Tibial artery (tissue), 4 donors: ENCODE results near the gene PARK7.

Source experiments
- DNase-seq, 2 donors: peaks; one replicate each; pipeline ENCODE4 v3.0.0-alpha.2; 2019
- H3K27ac ChIP-seq, 2 donors: fragments of 200-600 bp; sonication (generic) in 1 of 2; 1 replicate in 1 of 2; 2 replicates in 1 of 2; pipeline ENCODE4 v1.5.1; 2018 to 2019; ENCODE audit warnings: mild to moderate bottlenecking in 1 of 2
- H3K27me3 ChIP-seq, 2 donors: fragments of 200-600 bp; sonication (generic) in 1 of 2; one replicate each; pipeline versions ENCODE4 v1.5.1 to v1.6.0; 2016 to 2019
- H3K36me3 ChIP-seq, 3 donors: fragments of 200-600 bp; sonication (generic) in 2 of 3; one replicate each; pipeline ENCODE4 v1.5.1; 2016 to 2019; ENCODE audit warnings: mild to moderate bottlenecking in 2 of 3
- H3K4me1 ChIP-seq, 4 donors: fragments of 200-600 bp; sonication (generic) in 2 of 4; 1 replicate in 3 of 4; 2 replicates in 1 of 4; pipeline ENCODE4 v1.5.1; 2016 to 2019
- H3K4me3 ChIP-seq, 2 donors: fragments of 200-600 bp; sonication (generic) in 1 of 2; 1 replicate in 1 of 2; 2 replicates in 1 of 2; pipeline ENCODE4 v1.5.1; 2018 to 2019; ENCODE audit warnings: mild to moderate bottlenecking in 2 of 2
- H3K9me3 ChIP-seq, 3 donors: fragments of 200-600 bp; sonication (generic) in 1 of 3; one replicate each; pipeline ENCODE4 v1.5.1; 2016 to 2019
- intact Hi-C: fragments of 100-400 bp; cut with DNase I; formaldehyde crosslinking; loops from one replicate; pipeline ENCODE4 v1.15.0; 2023; ENCODE audit warnings: low total_unique reads
- TF ChIP-seq, protein P1 (sequence below), 2 experiments: fragments of 200-600 bp in 1 of 2; fragments of 450-650 bp in 1 of 2; IDR thresholded peaks; one replicate each; pipeline ENCODE4 v1.5.1; 2017 to 2019; ENCODE audit warnings: antibody characterized with exemption in 2 of 2, mild to moderate bottlenecking in 1 of 2, moderate library complexity in 1 of 2

Gene PARK7

DNA sequence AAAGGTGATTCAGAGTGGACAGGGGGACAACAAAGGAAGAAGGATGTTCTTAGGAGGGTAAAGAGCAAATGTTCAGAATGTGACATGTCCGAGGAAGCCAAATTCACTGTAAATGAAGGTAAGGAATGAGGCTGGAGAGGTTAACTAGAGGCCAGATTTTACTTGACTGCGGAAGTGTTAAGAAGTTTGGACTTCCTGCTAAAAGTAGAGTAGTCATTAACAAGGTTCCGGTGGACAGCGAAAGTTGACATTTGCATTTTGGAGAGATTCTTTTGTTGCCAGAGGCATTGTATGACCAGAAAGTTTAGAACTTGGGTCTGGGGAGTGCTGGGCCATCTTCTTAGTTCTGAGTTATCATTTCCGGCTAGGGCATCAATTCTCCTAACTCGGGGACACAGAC is 71.8 kb downstream of the PARK7 start:
- H3K27ac ChIP-seq, result no peak overlapping the region
- TF ChIP-seq, protein P1, sequence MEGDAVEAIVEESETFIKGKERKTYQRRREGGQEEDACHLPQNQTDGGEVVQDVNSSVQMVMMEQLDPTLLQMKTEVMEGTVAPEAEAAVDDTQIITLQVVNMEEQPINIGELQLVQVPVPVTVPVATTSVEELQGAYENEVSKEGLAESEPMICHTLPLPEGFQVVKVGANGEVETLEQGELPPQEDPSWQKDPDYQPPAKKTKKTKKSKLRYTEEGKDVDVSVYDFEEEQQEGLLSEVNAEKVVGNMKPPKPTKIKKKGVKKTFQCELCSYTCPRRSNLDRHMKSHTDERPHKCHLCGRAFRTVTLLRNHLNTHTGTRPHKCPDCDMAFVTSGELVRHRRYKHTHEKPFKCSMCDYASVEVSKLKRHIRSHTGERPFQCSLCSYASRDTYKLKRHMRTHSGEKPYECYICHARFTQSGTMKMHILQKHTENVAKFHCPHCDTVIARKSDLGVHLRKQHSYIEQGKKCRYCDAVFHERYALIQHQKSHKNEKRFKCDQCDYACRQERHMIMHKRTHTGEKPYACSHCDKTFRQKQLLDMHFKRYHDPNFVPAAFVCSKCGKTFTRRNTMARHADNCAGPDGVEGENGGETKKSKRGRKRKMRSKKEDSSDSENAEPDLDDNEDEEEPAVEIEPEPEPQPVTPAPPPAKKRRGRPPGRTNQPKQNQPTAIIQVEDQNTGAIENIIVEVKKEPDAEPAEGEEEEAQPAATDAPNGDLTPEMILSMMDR (IDR thresholded peaks at IDR 0.05), result no peak
- no peak for DNase-seq
- no peaks in the 10 kb centered on the region for H3K9me3 ChIP-seq
- no peak overlapping the region for H3K4me3 ChIP-seq
- H3K4me1 ChIP-seq, result peaks cover 0 to 20% (median 12%) of the 10 kb centered on the region in 4 donors
- intact Hi-C loops, result loop anchor here (10.0 kb wide), 1 partner anchor 201 kb away; no protein-coding TSS in a partner anchor
- H3K36me3 ChIP-seq, result no peaks in the 10 kb centered on the region
- H3K27me3 ChIP-seq, result no peaks in the 10 kb centered on the region
